Chondrocyte (in vitro differentiated cells): ENCODE measurements around the gene C4A. TPM values are rescaled to one million over a fixed set of nuclear protein-coding genes. Genes with fewer than 3 reads are reported as not detected.
"Not testable (repeated sequence)": the region's sequence is repeated elsewhere in the genome, so short reads cannot be mapped to it uniquely, and the experiment has no call there.

Experiments used
- DNase-seq: peaks from one replicate; pipeline ENCODE4 v3.0.0; 2021; ENCODE audit warnings: mixed read lengths, low spot score
- H3K27ac Mint-ChIP-seq: one replicate; pipeline ENCODE4 v1.8.0; 2021; ENCODE audit warnings: mild to moderate bottlenecking, moderate library complexity, mixed read lengths; ENCODE audit not compliant: unreplicated experiment
- H3K27me3 Mint-ChIP-seq: 2 replicates; pipeline ENCODE4 v1.8.0; 2021; ENCODE audit warnings: low read depth, mixed read lengths
- H3K36me3 Mint-ChIP-seq: 2 replicates; pipeline ENCODE4 v1.8.0; 2021; ENCODE audit warnings: low read depth, mixed read lengths
- H3K4me1 Mint-ChIP-seq: 2 replicates; pipeline ENCODE4 v1.8.0; 2021; ENCODE audit warnings: low read depth, mild to moderate bottlenecking, mixed read lengths
- H3K4me3 Mint-ChIP-seq: one replicate; pipeline ENCODE4 v1.8.0; 2021; ENCODE audit warnings: mild to moderate bottlenecking, moderate library complexity, mixed read lengths; ENCODE audit not compliant: unreplicated experiment
- H3K9me3 Mint-ChIP-seq: 2 replicates; pipeline ENCODE4 v1.8.0; 2021; ENCODE audit warnings: low read depth, mixed read lengths
- total RNA-seq: library from RNA; stranded (reverse); gene quantifications from 3 replicates; pipeline ENCODE4 v1.2.1, GENCODE V29; 2021
- TF ChIP-seq, protein P1 (sequence below): fragments of 200-600 bp; sonication (generic); IDR thresholded peaks from 2 replicates; pipeline ENCODE4 v1.5.0; 2021; ENCODE audit warnings: antibody characterized with exemption, mild to moderate bottlenecking, moderate library complexity

C4A gene
- total RNA-seq, 1 donor from 2014 or later, result 13.3 TPM

DNA sequence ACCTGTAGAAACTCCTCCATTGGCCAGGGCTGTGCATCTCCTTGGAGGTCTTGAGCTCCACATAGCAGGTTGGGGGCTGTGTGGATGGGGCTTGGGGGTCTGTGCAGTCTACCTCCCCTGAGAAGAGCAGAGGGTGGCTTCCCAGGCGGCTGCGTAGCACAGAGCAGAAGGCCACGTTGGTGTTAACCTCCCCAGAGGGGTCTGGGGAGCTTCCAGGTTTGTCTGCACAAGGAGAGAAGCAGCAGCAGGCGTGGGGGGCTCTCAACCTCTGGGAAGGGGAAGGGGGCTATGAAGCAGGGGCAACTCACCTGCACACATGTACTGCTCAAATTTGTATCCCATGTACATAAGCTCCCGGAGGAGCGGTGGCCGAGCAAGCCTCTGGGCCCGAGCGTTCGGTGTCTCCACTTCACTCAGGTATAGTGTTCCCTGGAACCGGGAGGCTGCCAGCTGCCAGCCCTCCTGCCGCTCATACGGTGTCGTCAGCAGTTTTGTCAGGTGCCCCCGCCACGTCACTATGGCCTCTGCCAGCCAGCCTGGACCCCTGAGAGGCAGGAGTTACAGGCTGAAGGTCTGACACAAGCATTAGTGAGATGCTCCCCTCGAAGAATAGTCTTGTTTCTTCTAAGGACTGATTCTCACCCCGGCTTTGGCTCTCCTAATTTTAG, 11.1 kb upstream of the C4A start:
- peak; percentile 86 for DNase-seq
- Mint-ChIP-seq H3K36me3 (peaks cover 18% of the 10 kb centered on the region), H3K27me3 (no peaks in the 10 kb centered on the region), H3K4me1 (peaks cover 36% of the 10 kb centered on the region), H3K27ac (peak overlapping the region; percentile 100), H3K4me3 (peak overlapping the region; percentile 96), H3K9me3 (no peaks in the 10 kb centered on the region)
- TF ChIP-seq, protein P1, sequence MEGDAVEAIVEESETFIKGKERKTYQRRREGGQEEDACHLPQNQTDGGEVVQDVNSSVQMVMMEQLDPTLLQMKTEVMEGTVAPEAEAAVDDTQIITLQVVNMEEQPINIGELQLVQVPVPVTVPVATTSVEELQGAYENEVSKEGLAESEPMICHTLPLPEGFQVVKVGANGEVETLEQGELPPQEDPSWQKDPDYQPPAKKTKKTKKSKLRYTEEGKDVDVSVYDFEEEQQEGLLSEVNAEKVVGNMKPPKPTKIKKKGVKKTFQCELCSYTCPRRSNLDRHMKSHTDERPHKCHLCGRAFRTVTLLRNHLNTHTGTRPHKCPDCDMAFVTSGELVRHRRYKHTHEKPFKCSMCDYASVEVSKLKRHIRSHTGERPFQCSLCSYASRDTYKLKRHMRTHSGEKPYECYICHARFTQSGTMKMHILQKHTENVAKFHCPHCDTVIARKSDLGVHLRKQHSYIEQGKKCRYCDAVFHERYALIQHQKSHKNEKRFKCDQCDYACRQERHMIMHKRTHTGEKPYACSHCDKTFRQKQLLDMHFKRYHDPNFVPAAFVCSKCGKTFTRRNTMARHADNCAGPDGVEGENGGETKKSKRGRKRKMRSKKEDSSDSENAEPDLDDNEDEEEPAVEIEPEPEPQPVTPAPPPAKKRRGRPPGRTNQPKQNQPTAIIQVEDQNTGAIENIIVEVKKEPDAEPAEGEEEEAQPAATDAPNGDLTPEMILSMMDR, result no peak

DNA sequence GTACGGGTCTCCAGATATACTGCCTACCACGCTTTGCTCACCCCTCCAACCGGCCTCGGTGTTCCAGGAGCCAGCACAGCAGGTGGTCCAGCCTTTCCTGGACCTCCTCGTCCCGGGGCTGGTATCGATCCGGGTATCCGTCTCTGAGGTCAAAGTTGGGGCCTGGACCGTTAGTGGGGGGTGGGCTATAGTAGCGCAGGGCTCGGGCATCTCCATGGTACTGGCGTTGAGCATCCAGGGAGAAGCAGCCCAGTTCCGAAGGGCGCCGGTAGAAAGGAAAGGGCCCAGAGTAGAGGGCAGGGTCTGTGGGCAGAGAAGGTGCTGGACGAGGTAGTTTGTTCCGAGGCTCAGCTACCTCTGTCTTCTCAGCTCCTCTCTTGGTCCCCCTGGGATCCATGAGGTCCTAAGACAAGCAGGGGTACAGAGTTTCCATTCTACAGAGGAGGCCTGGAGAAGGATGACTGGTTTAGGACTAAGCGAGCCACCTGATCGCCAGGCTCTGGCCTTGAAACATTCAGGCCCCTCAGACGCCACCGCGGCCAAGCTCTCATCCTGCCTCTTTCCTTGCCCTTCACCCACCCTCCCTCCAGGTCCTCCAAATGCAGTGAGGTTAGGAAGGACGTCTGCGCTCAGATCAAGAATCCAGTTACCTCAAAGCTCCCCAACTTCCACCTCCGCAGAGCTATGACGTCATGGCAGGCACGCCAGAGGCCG, 10.4 kb upstream of the C4A start:
- TF ChIP-seq, protein P1, result no peak
- peak overlapping the region; percentile 100 for H3K27ac Mint-ChIP-seq
- H3K4me1 Mint-ChIP-seq, result peaks cover 36% of the 10 kb centered on the region
- H3K36me3 Mint-ChIP-seq, result peaks cover 16% of the 10 kb centered on the region
- peak; percentile 93 for DNase-seq
- H3K4me3 Mint-ChIP-seq, result peak overlapping the region; percentile 96
- H3K27me3 Mint-ChIP-seq, result no peaks in the 10 kb centered on the region
- no peaks in the 10 kb centered on the region for H3K9me3 Mint-ChIP-seq

DNA sequence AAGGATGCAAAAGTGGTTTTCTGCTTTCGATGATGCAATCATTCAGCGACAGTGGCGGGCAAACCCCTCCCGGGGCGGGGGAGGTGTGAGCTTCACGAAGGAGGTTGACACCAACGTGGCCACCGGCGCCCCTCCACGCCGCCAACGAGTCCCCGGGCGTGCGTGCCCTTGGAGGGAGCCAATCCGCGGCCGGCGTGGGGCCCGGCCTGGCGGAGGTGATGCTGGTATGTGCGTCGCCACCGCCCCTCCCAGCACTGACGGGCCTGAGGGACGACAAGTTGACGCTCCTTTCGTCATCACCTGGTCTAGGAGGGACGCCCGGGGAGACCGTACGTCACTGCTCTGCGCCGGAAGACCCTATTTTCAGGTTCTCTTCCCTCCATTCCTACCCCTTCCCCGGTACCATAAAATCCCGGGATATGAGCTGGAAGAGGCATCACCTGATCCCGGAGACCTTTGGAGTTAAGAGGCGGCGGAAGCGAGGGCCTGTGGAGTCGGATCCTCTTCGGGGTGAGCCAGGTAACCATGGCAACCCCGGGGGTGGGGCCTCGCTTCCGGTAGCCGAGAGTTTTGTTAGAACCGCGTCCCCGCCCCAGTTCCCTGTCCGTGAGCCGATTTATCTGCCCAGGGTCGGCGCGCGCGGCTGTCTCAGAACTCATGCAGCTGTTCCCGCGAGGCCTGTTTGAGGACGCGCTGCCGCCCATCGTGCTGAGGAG, 9.7 kb upstream of the C4A start, which contains the start of gene DXO:
Gene DXO (minus strand): TSS at position 146 of the 716 bp plus-strand sequence. CDS start 463 bp downstream, outside the sequence.
- Mint-ChIP-seq H3K4me1 (peaks cover 36% of the 10 kb centered on the region), H3K4me3 (peak within 1 kb of the TSS; percentile 96), H3K36me3 (peaks cover 16% of the 10 kb centered on the region), H3K27me3 (no peaks in the 10 kb centered on the region), H3K9me3 (no peaks in the 10 kb centered on the region), H3K27ac (peak within 1 kb of the TSS; percentile 100)
- TF ChIP-seq, protein P1, result no peak
- peak; percentile 99 for DNase-seq

DNA sequence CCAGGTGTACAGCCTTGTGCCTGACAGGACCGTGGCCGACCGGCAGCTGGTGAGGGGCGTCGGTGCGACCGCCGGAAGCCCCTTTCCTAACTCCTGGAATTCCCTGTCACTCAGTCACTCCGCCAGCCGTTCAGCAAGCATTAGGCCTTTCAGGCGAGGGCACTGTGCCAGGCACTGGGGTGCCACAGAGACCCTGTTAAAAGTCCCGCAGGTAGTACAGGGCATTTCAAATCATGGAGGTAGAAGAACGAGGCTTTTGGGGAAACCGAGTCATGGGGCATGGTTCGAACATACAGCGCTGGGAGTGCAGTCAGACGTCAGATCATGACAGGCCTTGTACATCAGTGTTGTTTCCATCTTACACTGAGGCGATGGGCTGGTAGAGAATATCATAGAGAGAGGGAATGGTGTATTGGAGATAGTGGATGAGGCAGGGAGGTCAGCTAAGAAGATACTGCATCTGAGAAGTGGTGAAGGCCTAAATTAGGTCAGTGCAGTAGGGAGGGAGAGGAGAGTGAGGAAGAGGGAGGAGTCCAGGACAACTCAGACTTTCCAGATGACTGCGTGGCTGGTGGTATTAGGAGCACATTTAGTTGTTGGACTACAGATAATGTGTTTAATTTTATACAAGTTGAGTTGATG, 9.0 kb upstream of the C4A start:
- H3K36me3 Mint-ChIP-seq, result peaks cover 10% of the 10 kb centered on the region
- TF ChIP-seq, protein P1, result no peak
- peak overlapping the region; percentile 96 for H3K4me3 Mint-ChIP-seq
- no peaks in the 10 kb centered on the region for H3K27me3 Mint-ChIP-seq
- no peak for DNase-seq
- no peaks in the 10 kb centered on the region for H3K9me3 Mint-ChIP-seq
- H3K4me1 Mint-ChIP-seq, result peaks cover 36% of the 10 kb centered on the region
- peak overlapping the region; percentile 100 for H3K27ac Mint-ChIP-seq

DNA sequence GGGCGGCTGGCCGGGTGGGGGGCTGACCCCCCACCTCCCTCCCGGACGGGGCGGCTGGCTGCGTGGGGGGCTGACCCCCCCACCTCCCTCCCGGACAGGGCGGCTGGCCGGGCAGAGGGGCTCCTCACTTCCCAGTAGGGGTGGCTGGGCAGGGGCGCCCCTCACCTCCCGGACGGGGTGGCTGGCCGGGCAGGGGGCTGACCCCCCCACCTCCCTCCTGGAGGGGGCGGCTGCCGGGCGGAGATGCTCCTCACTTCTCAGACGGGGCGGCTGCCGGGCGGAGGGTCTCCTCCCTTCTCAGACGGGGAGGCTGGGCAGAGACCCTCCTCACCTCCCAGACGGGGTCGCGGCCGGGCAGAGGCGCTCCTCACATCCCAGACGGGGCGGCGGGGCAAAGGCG, 5.8 kb upstream of the C4A start:
- not testable (repeated sequence) for H3K27ac Mint-ChIP-seq, H3K9me3 Mint-ChIP-seq, H3K27me3 Mint-ChIP-seq, H3K36me3 Mint-ChIP-seq, H3K4me3 Mint-ChIP-seq
- peak; percentile 72 for DNase-seq
- peaks cover 20% of the 10 kb centered on the region for H3K4me1 Mint-ChIP-seq
